ENCODE data around the gene LRTM2.

LRTM2 gene

DNA sequence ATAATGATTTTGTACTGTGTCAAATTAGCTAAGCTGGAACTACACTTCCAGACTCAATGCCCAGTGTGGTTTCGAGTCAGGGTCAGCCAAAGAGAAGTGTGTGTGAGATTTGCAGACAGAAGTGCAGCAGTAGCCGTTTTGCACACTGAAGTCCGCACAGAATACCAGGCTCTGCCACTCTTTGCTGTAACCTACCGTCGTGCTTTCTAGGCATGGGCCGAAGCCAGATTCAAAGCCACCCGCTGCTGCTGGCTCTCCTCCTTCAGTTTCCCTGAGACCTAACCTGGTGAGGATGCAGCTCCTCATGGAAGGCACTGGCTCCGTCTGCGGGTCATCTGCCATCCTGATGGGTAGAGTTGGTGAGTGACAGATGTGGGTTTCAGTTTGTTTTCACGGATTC lies 48.8 kb downstream of the LRTM2 start:
- intact Hi-C loops (cut with DNase I; ENCODE audit: low total_unique reads) = no loop called here
- Histone ChIP-seq H3K27me3 (peaks cover 0 to 25% of the 10 kb centered on the region in 2 donors), H3K27ac (no peak overlapping the region), H3K4me3 (no peak overlapping the region), H3K36me3 (no peaks in the 10 kb centered on the region), H3K9me3 (peaks cover 0 to 5% (median 0%) of the 10 kb centered on the region in 3 donors), H3K4me1 (no peaks in the 10 kb centered on the region)
- DNase-seq = peak in 1 of 2 donors; percentile 56
- TF ChIP-seq, protein P1, sequence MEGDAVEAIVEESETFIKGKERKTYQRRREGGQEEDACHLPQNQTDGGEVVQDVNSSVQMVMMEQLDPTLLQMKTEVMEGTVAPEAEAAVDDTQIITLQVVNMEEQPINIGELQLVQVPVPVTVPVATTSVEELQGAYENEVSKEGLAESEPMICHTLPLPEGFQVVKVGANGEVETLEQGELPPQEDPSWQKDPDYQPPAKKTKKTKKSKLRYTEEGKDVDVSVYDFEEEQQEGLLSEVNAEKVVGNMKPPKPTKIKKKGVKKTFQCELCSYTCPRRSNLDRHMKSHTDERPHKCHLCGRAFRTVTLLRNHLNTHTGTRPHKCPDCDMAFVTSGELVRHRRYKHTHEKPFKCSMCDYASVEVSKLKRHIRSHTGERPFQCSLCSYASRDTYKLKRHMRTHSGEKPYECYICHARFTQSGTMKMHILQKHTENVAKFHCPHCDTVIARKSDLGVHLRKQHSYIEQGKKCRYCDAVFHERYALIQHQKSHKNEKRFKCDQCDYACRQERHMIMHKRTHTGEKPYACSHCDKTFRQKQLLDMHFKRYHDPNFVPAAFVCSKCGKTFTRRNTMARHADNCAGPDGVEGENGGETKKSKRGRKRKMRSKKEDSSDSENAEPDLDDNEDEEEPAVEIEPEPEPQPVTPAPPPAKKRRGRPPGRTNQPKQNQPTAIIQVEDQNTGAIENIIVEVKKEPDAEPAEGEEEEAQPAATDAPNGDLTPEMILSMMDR (IDR thresholded peaks at IDR 0.05) = no peak

DNA sequence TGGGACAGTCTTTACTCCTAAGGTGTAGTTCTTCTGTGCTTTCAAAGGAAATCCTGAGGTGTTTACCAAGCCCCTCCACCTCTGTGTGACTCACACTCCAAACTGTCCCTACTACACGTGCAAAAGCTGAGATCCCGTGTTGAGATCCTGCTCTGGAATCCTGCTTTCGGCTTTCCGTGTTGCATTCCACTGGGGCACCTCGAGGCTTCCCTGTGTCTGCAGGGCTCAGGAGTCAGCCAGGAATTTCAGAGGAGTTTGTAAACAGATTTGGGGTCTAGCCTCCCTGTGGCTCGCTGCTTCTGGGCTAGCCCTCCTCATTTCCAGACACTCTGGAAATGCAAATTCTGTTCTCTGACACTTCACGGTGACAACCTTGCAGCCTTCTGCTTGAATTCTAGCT lies 49.7 kb downstream of the LRTM2 start:
- TF ChIP-seq, protein P1 (IDR thresholded peaks at IDR 0.05) = no peak
- no peak overlapping the region for H3K4me3 ChIP-seq
- H3K4me1 ChIP-seq = no peaks in the 10 kb centered on the region
- intact Hi-C loops (cut with DNase I; ENCODE audit: low total_unique reads) = no loop called here
- H3K9me3 ChIP-seq = peaks cover 0 to 5% (median 0%) of the 10 kb centered on the region in 3 donors
- H3K27me3 ChIP-seq = peaks cover 0 to 17% of the 10 kb centered on the region in 2 donors
- H3K27ac ChIP-seq = no peak overlapping the region
- H3K36me3 ChIP-seq = no peaks in the 10 kb centered on the region
- no peak for DNase-seq

DNA sequence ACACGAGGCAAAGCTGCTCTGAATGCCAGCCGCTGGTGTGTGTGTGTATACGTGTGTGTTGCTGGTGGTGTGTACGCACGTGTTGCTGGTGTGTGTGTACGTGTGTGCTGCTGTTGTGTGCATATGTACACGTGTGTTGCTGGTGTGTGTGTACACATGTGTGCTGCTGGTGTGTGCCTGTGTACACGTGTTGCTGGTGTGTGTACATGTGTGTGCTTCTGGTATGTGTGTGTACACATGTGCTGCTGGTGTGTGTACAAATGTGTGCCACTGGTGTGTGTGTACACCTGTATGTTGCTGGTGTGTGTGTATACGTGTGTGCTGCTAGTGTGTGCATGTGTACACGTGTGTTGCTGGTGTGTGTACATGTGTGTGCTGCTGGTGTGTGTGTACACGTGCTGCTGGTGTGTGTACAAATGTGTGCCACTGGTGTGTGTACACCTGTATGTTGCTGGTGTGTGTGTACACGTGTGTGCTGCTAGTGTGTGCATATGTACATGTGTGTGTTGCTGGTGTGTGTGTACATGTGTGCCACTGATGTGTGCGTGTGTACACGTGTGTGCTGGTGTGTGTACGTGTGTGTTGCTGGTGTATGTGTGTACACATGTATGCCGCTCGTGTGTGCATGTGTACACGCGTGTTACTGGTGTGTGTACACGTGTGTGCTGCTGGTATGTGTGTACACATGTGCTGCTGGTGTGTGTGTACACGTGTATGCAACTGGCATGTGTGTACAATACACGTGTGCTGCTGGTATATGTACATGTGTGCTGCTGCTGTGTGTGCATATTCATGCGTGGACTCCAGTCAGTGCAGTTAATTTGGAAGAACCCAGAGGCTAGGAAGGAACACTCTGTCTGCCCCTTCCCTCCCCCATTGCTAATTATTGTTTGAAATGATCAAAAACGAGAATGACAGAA lies 50.9 kb downstream of the LRTM2 start:
- Histone ChIP-seq H3K4me3 (no peak overlapping the region), H3K27me3 (peaks cover 0 to 12% of the 10 kb centered on the region in 2 donors), H3K9me3 (peaks cover 0 to 5% (median 0%) of the 10 kb centered on the region in 3 donors), H3K36me3 (no peaks in the 10 kb centered on the region), H3K4me1 (no peaks in the 10 kb centered on the region), H3K27ac (no peak overlapping the region)
- intact Hi-C loops (cut with DNase I; ENCODE audit: low total_unique reads) = no loop called here
- no peak for DNase-seq
- TF ChIP-seq, protein P1 (IDR thresholded peaks at IDR 0.05) = no peak

DNA sequence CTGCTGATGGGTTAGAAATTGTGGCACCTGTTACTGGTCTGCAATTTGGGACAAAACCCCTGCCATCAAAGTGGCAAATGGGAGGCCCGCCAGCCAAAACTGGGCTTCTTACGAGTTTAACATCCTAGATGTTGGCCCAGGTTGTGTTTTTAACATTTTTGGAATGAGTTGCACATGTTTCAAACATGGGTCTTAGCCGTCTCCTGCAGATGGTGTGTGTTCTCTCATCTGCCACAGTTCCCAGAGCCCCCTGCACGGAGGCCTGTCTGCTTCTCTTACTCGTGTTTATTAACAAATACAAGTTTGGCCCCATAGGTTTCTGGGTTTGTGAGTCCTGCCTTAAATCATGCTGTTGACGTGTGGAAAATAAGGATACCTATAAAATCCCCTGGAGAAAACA lies 51.6 kb downstream of the LRTM2 start:
- no peaks in the 10 kb centered on the region for H3K36me3 ChIP-seq
- H3K4me3 ChIP-seq = no peak overlapping the region
- intact Hi-C loops (cut with DNase I; ENCODE audit: low total_unique reads) = no loop called here
- H3K27me3 ChIP-seq = peaks cover 0 to 7% of the 10 kb centered on the region in 2 donors
- peaks cover 0 to 5% (median 0%) of the 10 kb centered on the region in 3 donors for H3K9me3 ChIP-seq
- TF ChIP-seq, protein P1 (IDR thresholded peaks at IDR 0.05) = no peak
- no peak for DNase-seq
- H3K27ac ChIP-seq = no peak overlapping the region
- H3K4me1 ChIP-seq = no peaks in the 10 kb centered on the region

DNA sequence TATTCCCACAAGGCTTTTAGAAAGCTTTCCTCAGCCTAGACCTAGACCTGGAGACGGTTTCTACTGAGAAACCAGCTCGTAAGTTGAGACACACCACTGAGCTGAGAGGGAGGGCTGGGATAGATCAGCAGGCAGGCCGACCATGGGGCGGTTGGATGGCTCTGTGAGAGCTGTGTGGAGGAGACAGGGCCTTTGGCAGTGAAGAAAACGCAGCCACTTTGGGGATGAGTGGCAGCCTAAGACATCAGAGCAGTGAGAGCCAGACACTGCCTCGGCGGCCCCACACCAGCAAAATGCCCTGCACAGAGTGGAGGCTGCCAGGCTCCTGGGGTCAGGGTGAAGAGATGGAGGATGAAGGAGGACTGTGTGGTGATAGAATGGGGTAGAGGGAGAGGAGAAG lies 52.1 kb downstream of the LRTM2 start:
- intact Hi-C loops (cut with DNase I; ENCODE audit: low total_unique reads) = no loop called here

More for the DNA sequence above, 52.1 kb downstream of the LRTM2 start:
- Histone ChIP-seq H3K27ac (no peak overlapping the region), H3K4me1 (no peaks in the 10 kb centered on the region), H3K9me3 (peaks cover 0 to 5% (median 0%) of the 10 kb centered on the region in 3 donors), H3K27me3 (peaks cover 0 to 7% of the 10 kb centered on the region in 2 donors), H3K4me3 (no peak overlapping the region), H3K36me3 (no peaks in the 10 kb centered on the region)
- DNase-seq = no peak
- TF ChIP-seq, protein P1 (IDR thresholded peaks at IDR 0.05) = no peak
